Measurements from ENCODE around the gene DHX15. TPM values are rescaled to one million over a fixed set of nuclear protein-coding genes. Genes with fewer than 3 reads are reported as not detected.

DHX15 gene
- total RNA-seq, 1 experiment from 2014 or later, result 240 TPM

DNA sequence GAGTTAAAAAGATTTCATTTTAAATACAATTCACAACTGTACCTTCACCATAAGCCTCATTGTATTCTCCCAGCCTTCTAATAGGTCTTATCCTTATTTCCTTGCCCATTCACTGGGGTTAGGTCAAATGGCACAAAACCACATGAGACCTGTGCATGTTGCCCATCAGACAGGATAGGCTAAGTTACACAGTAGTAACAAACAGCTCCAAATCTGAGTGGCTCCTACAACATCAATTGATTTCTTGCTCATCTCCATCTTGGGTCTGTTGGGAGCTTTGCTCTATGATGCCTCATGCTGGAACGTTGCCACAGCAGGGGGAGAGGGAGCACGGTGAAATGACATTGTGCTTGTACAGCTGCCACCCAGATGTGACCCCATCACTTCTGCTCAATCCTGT, 70.6 kb downstream of the DHX15 start (continued):
- no peak for TF ChIP-seq ZNF232 (CRISPR knock-in tag; IDR thresholded peaks at IDR 0.05)
- no peak for TF ChIP-seq PRRX2 (CRISPR knock-in tag; IDR thresholded peaks at IDR 0.05)

DNA sequence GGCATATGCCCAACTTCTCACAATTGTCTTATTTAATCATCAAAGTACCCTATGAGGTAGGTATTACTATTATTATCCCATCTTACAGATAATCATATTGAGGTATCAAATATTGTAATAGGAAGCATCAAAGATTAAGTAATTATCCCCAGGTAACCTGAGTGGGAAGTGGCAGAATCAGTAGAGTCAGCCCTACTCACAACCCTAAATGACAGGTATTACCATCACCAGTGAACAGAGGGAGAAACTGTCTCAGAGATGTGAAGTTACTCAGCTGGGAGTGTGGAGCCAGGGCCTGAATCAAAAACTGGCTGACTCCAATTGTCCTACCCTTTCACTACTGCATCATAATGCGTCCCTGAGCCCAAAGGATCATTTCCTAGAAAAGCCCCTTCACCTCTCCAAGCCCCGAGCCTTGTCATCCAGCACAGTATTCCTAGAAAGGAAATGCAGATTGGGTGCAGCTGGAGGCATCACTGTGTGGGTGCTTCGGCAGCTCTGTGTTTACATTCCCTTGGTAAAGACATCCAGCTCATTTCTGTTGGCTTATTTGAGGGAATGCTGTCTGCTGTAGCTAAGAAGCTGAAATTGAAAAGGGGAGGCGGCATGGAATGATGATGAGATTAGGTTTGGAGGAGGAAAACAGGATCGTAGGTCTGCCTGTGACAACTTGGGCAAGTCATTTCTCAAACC, 72.8 kb downstream of the DHX15 start:
- Mint-ChIP-seq H3K36me3 (peaks cover 38% of the 10 kb centered on the region), H3K4me1 (peaks cover 87% of the 10 kb centered on the region), H3K4me3 (no peak overlapping the region), H3K9me3 (peaks cover 12% of the 10 kb centered on the region), H3K27ac (peak overlapping the region; percentile 57), H3K27me3 (ENCODE audit: low read depth) (no peaks in the 10 kb centered on the region)
- no peak for TF ChIP-seq FOXJ3 (CRISPR knock-in tag; IDR thresholded peaks at IDR 0.05; ENCODE audit: borderline replicate concordance)
- TF ChIP-seq, protein P1, sequence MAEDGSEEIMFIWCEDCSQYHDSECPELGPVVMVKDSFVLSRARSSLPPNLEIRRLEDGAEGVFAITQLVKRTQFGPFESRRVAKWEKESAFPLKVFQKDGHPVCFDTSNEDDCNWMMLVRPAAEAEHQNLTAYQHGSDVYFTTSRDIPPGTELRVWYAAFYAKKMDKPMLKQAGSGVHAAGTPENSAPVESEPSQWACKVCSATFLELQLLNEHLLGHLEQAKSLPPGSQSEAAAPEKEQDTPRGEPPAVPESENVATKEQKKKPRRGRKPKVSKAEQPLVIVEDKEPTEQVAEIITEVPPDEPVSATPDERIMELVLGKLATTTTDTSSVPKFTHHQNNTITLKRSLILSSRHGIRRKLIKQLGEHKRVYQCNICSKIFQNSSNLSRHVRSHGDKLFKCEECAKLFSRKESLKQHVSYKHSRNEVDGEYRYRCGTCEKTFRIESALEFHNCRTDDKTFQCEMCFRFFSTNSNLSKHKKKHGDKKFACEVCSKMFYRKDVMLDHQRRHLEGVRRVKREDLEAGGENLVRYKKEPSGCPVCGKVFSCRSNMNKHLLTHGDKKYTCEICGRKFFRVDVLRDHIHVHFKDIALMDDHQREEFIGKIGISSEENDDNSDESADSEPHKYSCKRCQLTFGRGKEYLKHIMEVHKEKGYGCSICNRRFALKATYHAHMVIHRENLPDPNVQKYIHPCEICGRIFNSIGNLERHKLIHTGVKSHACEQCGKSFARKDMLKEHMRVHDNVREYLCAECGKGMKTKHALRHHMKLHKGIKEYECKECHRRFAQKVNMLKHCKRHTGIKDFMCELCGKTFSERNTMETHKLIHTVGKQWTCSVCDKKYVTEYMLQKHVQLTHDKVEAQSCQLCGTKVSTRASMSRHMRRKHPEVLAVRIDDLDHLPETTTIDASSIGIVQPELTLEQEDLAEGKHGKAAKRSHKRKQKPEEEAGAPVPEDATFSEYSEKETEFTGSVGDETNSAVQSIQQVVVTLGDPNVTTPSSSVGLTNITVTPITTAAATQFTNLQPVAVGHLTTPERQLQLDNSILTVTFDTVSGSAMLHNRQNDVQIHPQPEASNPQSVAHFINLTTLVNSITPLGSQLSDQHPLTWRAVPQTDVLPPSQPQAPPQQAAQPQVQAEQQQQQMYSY (CRISPR knock-in tag; IDR thresholded peaks at IDR 0.05), result no peak
- TF ChIP-seq, protein P2, sequence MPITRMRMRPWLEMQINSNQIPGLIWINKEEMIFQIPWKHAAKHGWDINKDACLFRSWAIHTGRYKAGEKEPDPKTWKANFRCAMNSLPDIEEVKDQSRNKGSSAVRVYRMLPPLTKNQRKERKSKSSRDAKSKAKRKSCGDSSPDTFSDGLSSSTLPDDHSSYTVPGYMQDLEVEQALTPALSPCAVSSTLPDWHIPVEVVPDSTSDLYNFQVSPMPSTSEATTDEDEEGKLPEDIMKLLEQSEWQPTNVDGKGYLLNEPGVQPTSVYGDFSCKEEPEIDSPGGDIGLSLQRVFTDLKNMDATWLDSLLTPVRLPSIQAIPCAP (CRISPR knock-in tag; IDR thresholded peaks at IDR 0.05), result no peak
- 0 out of 2 replicates have a peak, but pooled peaks have one; percentile 7 for TF ChIP-seq NFATC4 (CRISPR knock-in tag; IDR thresholded peaks at IDR 0.05)
- no peak for TF ChIP-seq ZNF416 (CRISPR knock-in tag; IDR thresholded peaks at IDR 0.05)
- no peak for TF ChIP-seq EMX1 (CRISPR knock-in tag; IDR thresholded peaks at IDR 0.05)
- no peak for TF ChIP-seq ZNF138 (CRISPR knock-in tag; conservative IDR thresholded peaks at IDR 0.05)
- TF ChIP-seq SMAD3 (CRISPR knock-in tag; IDR thresholded peaks at IDR 0.05; ENCODE audit: borderline replicate concordance), result no peak
- no peak for TF ChIP-seq MYBL2 (CRISPR knock-in tag; IDR thresholded peaks at IDR 0.05)
- TF ChIP-seq GABPB1 (CRISPR knock-in tag; IDR thresholded peaks at IDR 0.05), result no peak
- TF ChIP-seq, protein P3, sequence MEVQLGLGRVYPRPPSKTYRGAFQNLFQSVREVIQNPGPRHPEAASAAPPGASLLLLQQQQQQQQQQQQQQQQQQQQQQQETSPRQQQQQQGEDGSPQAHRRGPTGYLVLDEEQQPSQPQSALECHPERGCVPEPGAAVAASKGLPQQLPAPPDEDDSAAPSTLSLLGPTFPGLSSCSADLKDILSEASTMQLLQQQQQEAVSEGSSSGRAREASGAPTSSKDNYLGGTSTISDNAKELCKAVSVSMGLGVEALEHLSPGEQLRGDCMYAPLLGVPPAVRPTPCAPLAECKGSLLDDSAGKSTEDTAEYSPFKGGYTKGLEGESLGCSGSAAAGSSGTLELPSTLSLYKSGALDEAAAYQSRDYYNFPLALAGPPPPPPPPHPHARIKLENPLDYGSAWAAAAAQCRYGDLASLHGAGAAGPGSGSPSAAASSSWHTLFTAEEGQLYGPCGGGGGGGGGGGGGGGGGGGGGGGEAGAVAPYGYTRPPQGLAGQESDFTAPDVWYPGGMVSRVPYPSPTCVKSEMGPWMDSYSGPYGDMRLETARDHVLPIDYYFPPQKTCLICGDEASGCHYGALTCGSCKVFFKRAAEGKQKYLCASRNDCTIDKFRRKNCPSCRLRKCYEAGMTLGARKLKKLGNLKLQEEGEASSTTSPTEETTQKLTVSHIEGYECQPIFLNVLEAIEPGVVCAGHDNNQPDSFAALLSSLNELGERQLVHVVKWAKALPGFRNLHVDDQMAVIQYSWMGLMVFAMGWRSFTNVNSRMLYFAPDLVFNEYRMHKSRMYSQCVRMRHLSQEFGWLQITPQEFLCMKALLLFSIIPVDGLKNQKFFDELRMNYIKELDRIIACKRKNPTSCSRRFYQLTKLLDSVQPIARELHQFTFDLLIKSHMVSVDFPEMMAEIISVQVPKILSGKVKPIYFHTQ (CRISPR knock-in tag; IDR thresholded peaks at IDR 0.05), result peak; percentile 37; the same call in 1 of the 2 replicates
- TF ChIP-seq, protein P4, sequence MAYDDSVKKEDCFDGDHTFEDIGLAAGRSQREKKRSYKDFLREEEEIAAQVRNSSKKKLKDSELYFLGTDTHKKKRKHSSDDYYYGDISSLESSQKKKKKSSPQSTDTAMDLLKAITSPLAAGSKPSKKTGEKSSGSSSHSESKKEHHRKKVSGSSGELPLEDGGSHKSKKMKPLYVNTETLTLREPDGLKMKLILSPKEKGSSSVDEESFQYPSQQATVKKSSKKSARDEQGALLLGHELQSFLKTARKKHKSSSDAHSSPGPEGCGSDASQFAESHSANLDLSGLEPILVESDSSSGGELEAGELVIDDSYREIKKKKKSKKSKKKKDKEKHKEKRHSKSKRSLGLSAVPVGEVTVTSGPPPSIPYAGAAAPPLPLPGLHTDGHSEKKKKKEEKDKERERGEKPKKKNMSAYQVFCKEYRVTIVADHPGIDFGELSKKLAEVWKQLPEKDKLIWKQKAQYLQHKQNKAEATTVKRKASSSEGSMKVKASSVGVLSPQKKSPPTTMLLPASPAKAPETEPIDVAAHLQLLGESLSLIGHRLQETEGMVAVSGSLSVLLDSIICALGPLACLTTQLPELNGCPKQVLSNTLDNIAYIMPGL (CRISPR knock-in tag; IDR thresholded peaks at IDR 0.05), result no peak
- peak; percentile 70; the same call in 1 of the 2 replicates for TF ChIP-seq FOXK1 (CRISPR knock-in tag; IDR thresholded peaks at IDR 0.05)
- no peak for DNase-seq (ENCODE audit: low spot score)
- peak; percentile 31 for ATAC-seq
- ChIA-PET POLR2A (interaction anchor here (1.2 to 1.7 kb wide), 2 partner anchors 23 to 297 kb away, joined by 3 read pairs; no protein-coding TSS in a partner anchor), CTCF (interaction anchor here (1.0 to 1.8 kb wide), 3 partner anchors 23 to 176 kb away, joined by 3 to 7 read pairs (median 4); no protein-coding TSS in a partner anchor)
